ENCODE measurements around the gene ARMC5. TPM values are rescaled to one million over a fixed set of nuclear protein-coding genes. Genes with fewer than 3 reads are reported as not detected.

Gene ARMC5
- total RNA-seq, 1 donor from 2014 or later, result 6.2 TPM

Other genes starting within 250 kb of the ARMC5 start
- 2.4 TPM for gene TRIM72, start 245.4 kb upstream of the ARMC5 start, total RNA-seq
- not detected for gene PYDC1, start 242.4 kb upstream of the ARMC5 start, total RNA-seq
- gene ITGAM, start 199.5 kb upstream of the ARMC5 start, total RNA-seq, result 4.8 TPM
- gene ITGAX, start 104.3 kb upstream of the ARMC5 start, total RNA-seq, result 5.9 TPM
- gene ITGAD, start 66.2 kb upstream of the ARMC5 start, total RNA-seq, result not detected
- 890 TPM for gene COX6A2, start 31.1 kb upstream of the ARMC5 start, total RNA-seq
- 1.9 TPM for gene ZNF843, start 16.7 kb upstream of the ARMC5 start, total RNA-seq
- 57.8 TPM for gene TGFB1I1, start 12.7 kb downstream of the ARMC5 start, total RNA-seq
- not detected for gene SLC5A2, start 23.6 kb downstream of the ARMC5 start, total RNA-seq
- 32.6 TPM for gene RUSF1, start 48.9 kb downstream of the ARMC5 start, total RNA-seq
- gene AHSP, start 68.4 kb downstream of the ARMC5 start, total RNA-seq, result 1.7 TPM